Stomach (tissue), 9 donors: ENCODE results near the gene ABLIM2. TPM values are rescaled to one million over a fixed set of nuclear protein-coding genes. Genes with fewer than 3 reads are reported as not detected.

Experiments used
- DNase-seq, 2 donors: peaks; one replicate each; pipeline versions ENCODE4 v3.0.0 to v3.0.0-alpha.2; 2013 to 2019
- H3K27ac ChIP-seq, 5 donors: fragments of 200-600 bp in 4 of 5; sonication (generic) in 4 of 5; one replicate each; pipeline ENCODE4 v1.5.1; 2013 to 2019; ENCODE audit warnings: mild to moderate bottlenecking in 1 of 5, moderate library complexity in 1 of 5
- H3K27me3 ChIP-seq, 3 donors: fragments of 200-600 bp; sonication (generic); one replicate each; pipeline ENCODE4 v1.5.1; 2017 to 2019; ENCODE audit warnings: mixed run types in 1 of 3
- H3K36me3 ChIP-seq, 4 donors: fragments of 200-600 bp; sonication (generic); 1 replicate in 3 of 4; 2 replicates in 1 of 4; pipeline ENCODE4 v1.5.1; 2016 to 2019
- H3K4me1 ChIP-seq, 4 donors: fragments of 200-600 bp; sonication (generic); one replicate each; pipeline ENCODE4 v1.5.1; 2016 to 2019
- H3K4me3 ChIP-seq, 4 donors: fragments of 200-600 bp; sonication (generic) in 3 of 4; one replicate each; pipeline ENCODE4 v1.5.1; 2016 to 2019; ENCODE audit warnings: mild to moderate bottlenecking in 1 of 4
- H3K9me3 ChIP-seq, 4 donors: fragments of 200-600 bp; sonication (generic); one replicate each; pipeline ENCODE4 v1.5.1; 2016 to 2019
- EP300 ChIP-seq: sonication (generic); formaldehyde crosslinking; IDR thresholded peaks from one replicate; pipeline ENCODE4 v1.6.1; 2017; ENCODE audit warnings: antibody characterized with exemption
- POLR2A ChIP-seq, 4 donors: fragments of 450-650 bp; IDR thresholded peaks; one replicate each; pipeline ENCODE4 v1.6.1; 2016; ENCODE audit warnings: antibody characterized with exemption in 4 of 4, control low read depth in 2 of 4, mild to moderate bottlenecking in 1 of 4, moderate library complexity in 1 of 4
- POLR2AphosphoS5 ChIP-seq, 3 donors: sonication (generic); formaldehyde crosslinking; IDR thresholded peaks; one replicate each; pipeline ENCODE4 v1.6.1; 2016; ENCODE audit warnings: antibody characterized with exemption in 3 of 3
- WGBS, 5 donors: extraction: QIAGEN DNeasy Blood & Tissue Kit in 3 of 5; methylation state at CpG; one replicate each; pipeline versions ENCODE4 v1.1.5 to v1.1.7; 2013 to 2018; 5-methylcytosine and 5-hydroxymethylcytosine counted together
- intact Hi-C: fragments of 100-400 bp; cut with DNase I; formaldehyde crosslinking; loops from one replicate; pipeline ENCODE4 v1.15.1; 2023; ENCODE audit warnings: low total_unique reads
- polyA plus RNA-seq, 3 donors: library from polyadenylated mRNA; stranded (reverse); fragments of 200-250 nt; gene quantifications; one replicate each; pipeline ENCODE4 v1.2.3, GENCODE V29; 2013
- total RNA-seq, 5 donors: library from RNA; depleted of rRNA; stranded (reverse); fragments of >200 nt; gene quantifications; one replicate each; pipeline versions ENCODE4 v1.1.0 to v1.2.3, GENCODE V29; 2014 to 2016
- TF ChIP-seq, protein P1 (sequence below), 7 experiments: fragments of 450-650 bp in 4 of 7; fragments of 200-600 bp in 3 of 7; sonication (generic) in 3 of 7; IDR thresholded peaks; one replicate each; pipeline ENCODE4 v1.5.1; 2016 to 2019; ENCODE audit warnings: antibody characterized with exemption in 7 of 7, control low read depth in 2 of 7, mild to moderate bottlenecking in 1 of 7
- donor health status: healthy with polysubstance abuse.
- donor health status: Bipolar disorder and iron deficiency.
- donor health status: healthy.

ABLIM2 gene
- total and polyA plus RNA-seq, 8 donors: 2.3 to 28.0 (median 5.5) TPM

DNA sequence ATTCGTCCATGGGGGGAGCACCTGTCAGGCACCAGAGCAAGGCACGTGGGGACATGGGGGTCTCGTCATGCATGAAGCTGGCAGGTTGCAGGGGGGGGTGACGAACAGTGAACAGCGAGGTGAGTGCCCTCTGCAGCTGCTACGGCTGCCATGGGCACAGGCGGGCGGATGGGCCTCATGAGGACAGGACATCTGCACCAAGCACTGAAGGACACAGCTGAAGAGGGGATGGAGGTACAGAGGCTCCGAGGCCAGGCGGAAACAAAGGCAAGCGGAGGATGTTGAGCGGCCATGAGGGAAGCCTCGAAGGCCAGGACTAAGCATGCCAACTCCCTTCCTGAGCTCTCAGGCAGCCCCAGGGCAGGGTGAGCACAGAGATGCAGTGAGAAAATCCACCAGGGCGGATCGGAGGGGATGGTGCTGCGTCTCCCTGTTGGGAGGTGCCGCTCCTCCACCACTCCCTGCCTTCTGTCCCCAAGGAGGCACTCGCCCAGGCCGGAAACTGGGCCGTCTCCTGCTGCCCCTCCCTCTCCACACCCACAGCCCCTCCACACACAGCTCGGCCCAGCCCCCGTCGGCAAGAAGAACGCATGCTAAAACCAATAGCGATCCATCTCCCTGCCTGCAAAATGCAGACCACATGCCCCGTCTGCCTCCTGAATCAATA lies 24.6 kb downstream of the ABLIM2 start:
- H3K27ac ChIP-seq: no peak overlapping the region
- no peaks in the 10 kb centered on the region for H3K4me1 ChIP-seq
- H3K4me3 ChIP-seq: no peak overlapping the region
- WGBS, 5 donors: 55 to 73% (median 66%) methylated on average over 23 to 26 of the region's 26 CpGs
- no peaks in the 10 kb centered on the region for H3K27me3 ChIP-seq
- no peaks in the 10 kb centered on the region for H3K36me3 ChIP-seq
- no peaks in the 10 kb centered on the region for H3K9me3 ChIP-seq
- intact Hi-C loops: no loop called here
- DNase-seq: peak in 1 of 2 donors; percentile 30
- TF ChIP-seq POLR2AphosphoS5 (IDR thresholded peaks at IDR 0.05) (no peak), EP300 (no peak), POLR2A (IDR thresholded peaks at IDR 0.05) (no peak)
- TF ChIP-seq, protein P1, sequence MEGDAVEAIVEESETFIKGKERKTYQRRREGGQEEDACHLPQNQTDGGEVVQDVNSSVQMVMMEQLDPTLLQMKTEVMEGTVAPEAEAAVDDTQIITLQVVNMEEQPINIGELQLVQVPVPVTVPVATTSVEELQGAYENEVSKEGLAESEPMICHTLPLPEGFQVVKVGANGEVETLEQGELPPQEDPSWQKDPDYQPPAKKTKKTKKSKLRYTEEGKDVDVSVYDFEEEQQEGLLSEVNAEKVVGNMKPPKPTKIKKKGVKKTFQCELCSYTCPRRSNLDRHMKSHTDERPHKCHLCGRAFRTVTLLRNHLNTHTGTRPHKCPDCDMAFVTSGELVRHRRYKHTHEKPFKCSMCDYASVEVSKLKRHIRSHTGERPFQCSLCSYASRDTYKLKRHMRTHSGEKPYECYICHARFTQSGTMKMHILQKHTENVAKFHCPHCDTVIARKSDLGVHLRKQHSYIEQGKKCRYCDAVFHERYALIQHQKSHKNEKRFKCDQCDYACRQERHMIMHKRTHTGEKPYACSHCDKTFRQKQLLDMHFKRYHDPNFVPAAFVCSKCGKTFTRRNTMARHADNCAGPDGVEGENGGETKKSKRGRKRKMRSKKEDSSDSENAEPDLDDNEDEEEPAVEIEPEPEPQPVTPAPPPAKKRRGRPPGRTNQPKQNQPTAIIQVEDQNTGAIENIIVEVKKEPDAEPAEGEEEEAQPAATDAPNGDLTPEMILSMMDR (IDR thresholded peaks at IDR 0.05): no peak

DNA sequence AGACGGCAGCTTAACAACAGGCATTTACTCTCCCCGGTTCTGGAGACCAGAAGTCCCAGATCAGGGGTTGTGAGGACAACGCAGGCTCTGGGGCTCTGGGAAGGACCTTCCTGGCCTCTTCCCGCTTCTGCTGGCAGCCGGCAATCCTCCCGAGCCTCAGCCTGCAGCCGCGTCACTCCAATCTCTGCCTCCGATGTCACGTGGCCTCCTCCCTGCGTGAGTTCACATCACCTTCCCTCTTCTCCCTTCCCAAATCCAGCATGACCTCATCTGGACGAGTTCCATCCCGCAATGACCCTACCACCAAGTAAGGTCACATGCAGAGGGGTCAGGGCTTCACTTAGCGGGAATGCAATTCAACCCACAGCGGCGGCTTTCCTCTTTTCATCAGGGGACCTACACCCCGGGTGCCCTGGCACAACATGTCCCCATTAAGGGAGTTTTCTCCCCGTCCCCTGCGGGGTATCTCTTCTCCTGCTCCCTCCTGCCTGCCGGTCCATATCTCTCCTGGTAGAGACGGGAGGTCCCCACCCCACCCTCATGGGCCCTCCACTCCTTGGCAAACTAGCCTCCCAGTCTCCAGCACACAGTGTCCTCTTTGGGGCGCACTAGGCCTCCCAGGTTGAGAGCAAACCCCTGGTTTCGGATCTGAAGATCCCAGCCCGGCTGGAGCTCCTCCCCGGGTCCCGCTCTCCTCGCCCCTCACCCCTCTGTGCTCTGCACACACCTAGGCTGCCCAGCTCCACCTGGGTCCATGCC lies 25.5 kb downstream of the ABLIM2 start:
- H3K4me3 ChIP-seq: no peak overlapping the region
- TF ChIP-seq POLR2A (IDR thresholded peaks at IDR 0.05): no peak
- TF ChIP-seq EP300: no peak
- TF ChIP-seq POLR2AphosphoS5 (IDR thresholded peaks at IDR 0.05): no peak
- TF ChIP-seq, protein P1 (IDR thresholded peaks at IDR 0.05): no peak
- no peaks in the 10 kb centered on the region for H3K27me3 ChIP-seq
- DNase-seq: no peak
- WGBS, 5 donors: 79 to 86% (median 81%) methylated on average over 27 of the region's 27 CpGs
- H3K4me1 ChIP-seq: no peaks in the 10 kb centered on the region
- H3K9me3 ChIP-seq: no peaks in the 10 kb centered on the region
- intact Hi-C loops: no loop called here
- H3K27ac ChIP-seq: no peak overlapping the region
- H3K36me3 ChIP-seq: no peaks in the 10 kb centered on the region

- Histone ChIP-seq H3K27me3 (no peaks in the 10 kb centered on the region), H3K4me1 (no peaks in the 10 kb centered on the region), H3K4me3 (no peak overlapping the region), H3K27ac (no peak overlapping the region), H3K36me3 (no peaks in the 10 kb centered on the region), H3K9me3 (no peaks in the 10 kb centered on the region)
- TF ChIP-seq EP300 (no peak), POLR2A (IDR thresholded peaks at IDR 0.05) (no peak), POLR2AphosphoS5 (IDR thresholded peaks at IDR 0.05) (no peak)
- TF ChIP-seq, protein P1 (IDR thresholded peaks at IDR 0.05): no peak
- DNase-seq: no peak
- WGBS, 5 donors: 87 to 90% (median 88%) methylated on average over 10 of the region's 10 CpGs
- intact Hi-C loops: no loop called here
Observed at GRCh38 chr4:8132400-8132799, 26.2 kb downstream of the ABLIM2 start.

GRCh38 chr4:8131826-8132225 lies 26.8 kb downstream of the ABLIM2 start:
- H3K27ac ChIP-seq: no peak overlapping the region
- no peaks in the 10 kb centered on the region for H3K36me3 ChIP-seq
- intact Hi-C loops: no loop called here
- no peak for DNase-seq
- WGBS, 5 donors: 77 to 85% (median 84%) methylated on average over 12 to 18 of the region's 18 CpGs
- no peaks in the 10 kb centered on the region for H3K9me3 ChIP-seq
- no peak for TF ChIP-seq POLR2AphosphoS5 (IDR thresholded peaks at IDR 0.05)
- no peaks in the 10 kb centered on the region for H3K4me1 ChIP-seq
- no peaks in the 10 kb centered on the region for H3K27me3 ChIP-seq
- no peak overlapping the region for H3K4me3 ChIP-seq

DNA sequence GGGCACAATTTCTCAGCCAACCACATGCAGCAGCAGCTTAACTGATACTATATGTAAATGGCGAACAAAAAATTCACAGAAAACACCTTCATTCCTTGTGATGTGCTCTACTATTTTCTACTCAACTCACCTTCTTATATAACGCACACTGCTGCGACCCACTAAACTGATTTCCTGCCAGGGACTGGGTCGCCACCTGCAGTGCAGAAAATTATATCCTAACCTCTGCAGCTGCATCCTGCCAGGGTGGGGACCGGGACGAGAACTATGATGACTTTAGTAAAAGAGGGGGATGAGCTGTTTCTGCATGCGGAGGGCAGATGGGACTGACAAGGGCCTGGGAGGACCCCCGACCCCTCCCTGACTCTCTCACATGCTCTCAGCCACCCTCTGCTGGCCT lies 27.4 kb downstream of the ABLIM2 start:
- intact Hi-C loops: no loop called here
- 58 to 77% (median 69%) methylated on average over 7 to 8 of the region's 8 CpGs for WGBS, 5 donors
- TF ChIP-seq EP300: no peak
- no peak for TF ChIP-seq POLR2AphosphoS5 (IDR thresholded peaks at IDR 0.05)
- no peak for TF ChIP-seq POLR2A (IDR thresholded peaks at IDR 0.05)
- TF ChIP-seq, protein P1 (IDR thresholded peaks at IDR 0.05): no peak
- no peaks in the 10 kb centered on the region for H3K36me3 ChIP-seq
- H3K4me3 ChIP-seq: no peak overlapping the region
- no peaks in the 10 kb centered on the region for H3K9me3 ChIP-seq
- H3K27me3 ChIP-seq: no peaks in the 10 kb centered on the region
- DNase-seq: no peak
- H3K27ac ChIP-seq: no peak overlapping the region
- H3K4me1 ChIP-seq: no peaks in the 10 kb centered on the region
